HG03558 (cell line): Measurements from ENCODE around the gene CELF5.
"Not testable (repeated sequence)": the region's sequence is repeated elsewhere in the genome, so short reads cannot be mapped to it uniquely, and the experiment has no call there.

Experiments
- ATAC-seq: cut with Tn5 transposase; IDR thresholded peaks from one replicate; pipeline ENCODE4 v1.9.1; 2021; ENCODE audit warnings: moderate number of reproducible peaks; ENCODE audit not compliant: unreplicated experiment; ENCODE audit errors: extremely low read depth

The CELF5 gene

GRCh38 chr19:3335431-3336350, 111.2 kb downstream of the CELF5 start:
- ATAC-seq, result no peak

- ATAC-seq, result no peak
Observed at GRCh38 chr19:3336351-3336679, 111.9 kb downstream of the CELF5 start.

- no peak for ATAC-seq
Observed at GRCh38 chr19:3336680-3337523, 112.4 kb downstream of the CELF5 start.

GRCh38 chr19:3338541-3339181, 114.2 kb downstream of the CELF5 start:
- no peak for ATAC-seq

- no peak for ATAC-seq
Observed at GRCh38 chr19:3340340-3340739, 115.9 kb downstream of the CELF5 start.

GRCh38 chr19:3342246-3342645, 117.8 kb downstream of the CELF5 start:
- ATAC-seq, result no peak

- not testable (repeated sequence) for ATAC-seq
Observed at GRCh38 chr19:3342962-3343361, 118.5 kb downstream of the CELF5 start.

GRCh38 chr19:3343619-3344502, 119.4 kb downstream of the CELF5 start:
- ATAC-seq, result no peak

- no peak for ATAC-seq
Observed at GRCh38 chr19:3344608-3345598, 120.4 kb downstream of the CELF5 start.

GRCh38 chr19:3345850-3346460, 121.5 kb downstream of the CELF5 start:
- ATAC-seq, result no peak
